ENCODE results near the gene PRPH. TPM values are rescaled to one million over a fixed set of nuclear protein-coding genes. Genes with fewer than 3 reads are reported as not detected.
A peak's percentile ranks its signal among the peaks of the same experiment; 100 is the strongest.

Gene PRPH
- total and polyA plus RNA-seq, 4 experiments from 2014 or later = 0.39 to 0.87 TPM; not detected in 2

DNA sequence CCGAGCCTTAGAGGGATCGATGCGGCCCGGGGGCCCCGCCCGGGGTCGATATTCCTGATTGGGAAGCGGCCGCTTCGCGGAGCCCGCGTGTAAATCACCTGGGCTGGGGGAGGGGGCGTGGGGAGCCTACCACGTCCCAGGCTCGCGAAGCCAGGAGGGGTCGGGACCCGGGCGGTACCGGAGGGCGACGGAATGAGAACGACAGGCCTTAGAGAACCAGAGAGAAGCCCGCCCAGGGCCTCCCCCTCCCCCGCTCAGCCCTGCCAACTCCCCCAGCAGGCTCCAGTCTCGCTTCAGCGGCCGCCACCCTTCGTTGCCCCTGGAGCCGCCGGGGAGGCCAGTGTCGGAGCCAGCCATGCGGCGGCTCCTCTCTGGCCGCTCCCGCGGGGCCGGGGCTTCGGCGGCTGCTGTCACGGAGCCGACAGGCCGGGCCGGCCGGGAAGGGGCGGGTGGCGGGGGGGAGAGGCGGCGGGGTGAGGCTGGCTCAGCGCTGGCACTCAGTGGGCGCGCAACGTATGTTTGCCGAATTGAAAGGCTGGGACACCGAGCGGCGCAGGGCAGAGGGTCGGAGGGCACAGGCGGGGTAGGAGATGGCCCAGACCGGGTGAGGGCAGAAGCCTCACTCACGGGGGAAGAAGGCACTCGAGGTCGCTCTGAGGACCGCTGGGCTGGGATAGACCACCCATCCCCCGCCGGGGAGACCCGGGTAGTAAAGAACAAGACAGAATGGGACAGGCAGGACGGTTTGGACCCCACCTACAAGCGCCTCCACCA is 50.3 kb downstream of the PRPH start:
- H3K36me3 Mint-ChIP-seq = no peaks in the 10 kb centered on the region
- H3K27me3 Mint-ChIP-seq = peaks cover 23 to 44% of the 10 kb centered on the region in 2 donors
- H3K4me1 Mint-ChIP-seq = peaks cover 16 to 51% (median 37%) of the 10 kb centered on the region in 4 donors
- peak overlapping the region; percentile 39 to 79 (median 63) for H3K4me3 Mint-ChIP-seq
- Histone ChIP-seq H3K36me3 (ENCODE audit: insufficient read depth, low read length) (no peaks in the 10 kb centered on the region), H3K27me3 (ENCODE audit: insufficient read depth, low read length) (peaks cover 53% of the 10 kb centered on the region), H3K27ac (ENCODE audit: low read depth, low read length) (no peak overlapping the region), H3K4me3 (ENCODE audit: low read length in 2 of 2) (peak overlapping the region in 1 of 2 donors; percentile 57), H3K4me1 (ENCODE audit: insufficient read depth, low read length) (peaks cover 51% of the 10 kb centered on the region), H3K9me3 (ENCODE audit: control insufficient read depth in 1 of 2, low read length in 2 of 2) (no peaks in the 10 kb centered on the region)
- ChIA-PET POLR2A (ENCODE audit: partially characterized antibody) (interaction anchor here (1.4 kb wide), 1 partner anchor 23 kb away, joined by 3 read pairs; the partner anchor contains the start of gene TROAP), CTCF (ENCODE audit: partially characterized antibody) (interaction anchor here (0.8 to 17.9 kb wide), 4 partner anchors 13 to 167 kb away, joined by 3 to 538 read pairs (median 60); no protein-coding TSS in a partner anchor)
- peak overlapping the region in 1 of 7 donors; percentile 40 for H3K27ac Mint-ChIP-seq
- intact Hi-C loops (cut with micrococcal nuclease) = no loop called here
- H3K9me3 Mint-ChIP-seq = no peaks in the 10 kb centered on the region
- DNase-seq = no peak

DNA sequence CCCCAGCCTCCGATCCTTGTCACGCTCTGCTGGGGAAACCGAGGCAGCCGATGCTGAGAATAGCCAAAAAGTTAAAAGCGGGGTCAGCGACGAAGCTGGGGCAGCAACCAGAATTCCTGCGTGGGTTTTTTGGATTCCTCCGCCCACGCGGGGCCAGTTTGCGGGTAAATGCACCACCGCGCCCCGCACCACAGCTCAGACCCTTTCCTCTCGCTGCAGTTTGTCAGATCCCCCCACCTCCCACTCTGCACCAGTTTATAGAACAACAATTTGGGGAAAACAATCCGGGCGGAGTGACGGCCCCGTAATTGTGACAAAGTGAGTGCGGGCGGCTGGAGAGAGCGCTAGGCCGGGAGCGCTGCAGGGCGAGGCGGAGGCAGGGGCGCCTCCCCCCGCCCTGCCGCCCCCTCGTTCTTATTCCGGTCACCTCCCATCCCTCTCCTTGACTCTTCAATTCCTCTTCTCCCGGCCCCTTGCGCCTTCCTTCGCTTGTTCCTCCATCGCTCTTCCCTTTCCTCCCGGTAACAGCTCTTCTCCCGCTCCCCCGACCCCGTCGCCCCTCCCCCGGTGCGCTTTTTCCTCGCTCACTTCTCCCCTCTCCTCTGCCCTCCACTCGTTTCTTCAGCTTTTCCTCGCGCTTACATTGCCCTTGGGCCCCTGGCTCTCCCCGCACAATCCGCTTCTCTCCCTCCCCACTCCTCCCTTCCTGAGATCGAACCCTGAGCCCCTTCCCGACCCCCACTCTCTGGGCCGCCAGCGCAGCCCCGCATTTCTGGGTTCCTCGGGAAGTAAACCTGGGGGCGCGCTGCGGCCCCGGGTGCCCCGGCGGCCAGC is 51.1 kb downstream of the PRPH start:
- H3K36me3 Mint-ChIP-seq = no peaks in the 10 kb centered on the region
- Histone ChIP-seq H3K4me3 (ENCODE audit: low read length in 2 of 2) (peak overlapping the region in 1 of 2 donors; percentile 57), H3K4me1 (ENCODE audit: insufficient read depth, low read length) (peaks cover 51% of the 10 kb centered on the region), H3K27me3 (ENCODE audit: insufficient read depth, low read length) (peaks cover 57% of the 10 kb centered on the region), H3K27ac (ENCODE audit: low read depth, low read length) (no peak overlapping the region), H3K36me3 (ENCODE audit: insufficient read depth, low read length) (no peaks in the 10 kb centered on the region), H3K9me3 (ENCODE audit: control insufficient read depth in 1 of 2, low read length in 2 of 2) (no peaks in the 10 kb centered on the region)
- H3K27me3 Mint-ChIP-seq = peaks cover 22 to 42% of the 10 kb centered on the region in 2 donors
- no peaks in the 10 kb centered on the region for H3K9me3 Mint-ChIP-seq
- CTCF ChIA-PET (ENCODE audit: partially characterized antibody) = interaction anchor here (0.6 to 17.9 kb wide), 10 partner anchors 9 to 166 kb away, joined by 3 to 538 read pairs (median 15); partner anchors contain the start of genes C1QL4 and PRPH
- intact Hi-C loops (cut with micrococcal nuclease) = no loop called here
- POLR2A ChIA-PET (ENCODE audit: partially characterized antibody) = interaction anchor here (0.9 to 2.5 kb wide), 4 partner anchors 9 to 165 kb away, joined by 3 to 15 read pairs (median 3); partner anchors contain the start of genes SPATS2 and TROAP
- H3K4me3 Mint-ChIP-seq = peak overlapping the region; percentile 39 to 92 (median 74)
- peaks cover 16 to 47% (median 34%) of the 10 kb centered on the region in 4 donors for H3K4me1 Mint-ChIP-seq
- H3K27ac Mint-ChIP-seq = peak overlapping the region in 1 of 7 donors; percentile 78
- no peak for DNase-seq

DNA sequence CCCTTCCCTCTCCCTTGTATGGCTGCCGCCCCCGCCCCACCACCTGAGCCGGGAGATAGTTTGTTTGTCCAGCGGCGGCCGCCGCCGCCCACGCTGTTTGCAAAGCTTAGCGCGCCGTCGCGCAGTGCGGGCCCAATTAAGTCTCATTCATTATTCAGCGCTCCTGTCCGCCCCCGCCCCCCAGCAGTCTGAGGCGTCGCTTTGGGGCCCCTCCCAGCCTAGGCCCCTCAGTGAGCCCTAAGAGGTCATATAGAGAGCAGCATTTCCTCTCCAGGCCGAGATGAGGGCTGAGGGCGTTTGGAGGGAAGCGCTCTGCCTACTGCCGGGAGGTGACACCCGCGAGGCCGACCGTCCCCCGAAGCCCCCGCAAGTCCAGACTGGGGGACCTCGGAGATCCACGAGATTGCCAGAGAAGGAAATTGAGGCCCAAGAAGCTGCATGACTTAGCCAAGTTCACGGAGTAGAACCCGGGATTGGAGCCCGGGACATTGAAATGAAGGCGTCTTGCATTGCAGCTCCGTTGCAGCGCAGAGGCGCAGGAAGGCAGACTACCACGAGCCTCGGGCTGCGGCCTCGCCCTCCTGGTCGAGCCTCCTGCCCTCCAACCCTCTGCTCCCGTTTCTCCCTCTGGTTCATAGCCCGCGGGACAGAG is 51.8 kb downstream of the PRPH start, which contains the start of gene DNAJC22:
Gene DNAJC22 (plus strand): TSS at position 230 of the 652 bp plus-strand sequence. CDS start 1,985 bp downstream, outside the sequence.
- Mint-ChIP-seq H3K4me1 (peaks cover 16 to 46% (median 34%) of the 10 kb centered on the region in 4 donors), H3K27me3 (peaks cover 24 to 45% of the 10 kb centered on the region in 2 donors), H3K4me3 (peak within 1 kb of the TSS; percentile 81 to 92 (median 87)), H3K9me3 (no peaks in the 10 kb centered on the region), H3K27ac (peak within 1 kb of the TSS in 4 of 7 donors; percentile 65 to 82 (median 78)), H3K36me3 (no peaks in the 10 kb centered on the region)
- no peak within 1 kb of the TSS for H3K27ac ChIP-seq (ENCODE audit: low read depth, low read length)
- ChIA-PET CTCF (ENCODE audit: partially characterized antibody) (interaction anchor here (0.6 to 17.9 kb wide), 20 partner anchors 8 to 286 kb away, joined by 3 to 538 read pairs (median 7); partner anchors contain the start of genes C1QL4, PRPH, SPATS2 and TROAP), POLR2A (ENCODE audit: partially characterized antibody) (interaction anchor here (0.8 to 2.5 kb wide), 6 partner anchors 9 to 164 kb away, joined by 3 to 15 read pairs (median 3); partner anchors contain the start of genes SPATS2 and TROAP)
- H3K36me3 ChIP-seq (ENCODE audit: insufficient read depth, low read length) = no peaks in the 10 kb centered on the region
- DNase-seq = peak in 2 of 5 donors; percentile 30 to 50
- intact Hi-C loops (cut with micrococcal nuclease) = loop anchor here (1.0 kb wide), 1 partner anchor 58 kb away; no protein-coding TSS in a partner anchor
- H3K4me1 ChIP-seq (ENCODE audit: insufficient read depth, low read length) = peaks cover 51% of the 10 kb centered on the region
- H3K4me3 ChIP-seq (ENCODE audit: low read length in 2 of 2) = peak within 1 kb of the TSS; percentile 38 to 57
- no peaks in the 10 kb centered on the region for H3K9me3 ChIP-seq (ENCODE audit: control insufficient read depth in 1 of 2, low read length in 2 of 2)
- H3K27me3 ChIP-seq (ENCODE audit: insufficient read depth, low read length) = peaks cover 61% of the 10 kb centered on the region

DNA sequence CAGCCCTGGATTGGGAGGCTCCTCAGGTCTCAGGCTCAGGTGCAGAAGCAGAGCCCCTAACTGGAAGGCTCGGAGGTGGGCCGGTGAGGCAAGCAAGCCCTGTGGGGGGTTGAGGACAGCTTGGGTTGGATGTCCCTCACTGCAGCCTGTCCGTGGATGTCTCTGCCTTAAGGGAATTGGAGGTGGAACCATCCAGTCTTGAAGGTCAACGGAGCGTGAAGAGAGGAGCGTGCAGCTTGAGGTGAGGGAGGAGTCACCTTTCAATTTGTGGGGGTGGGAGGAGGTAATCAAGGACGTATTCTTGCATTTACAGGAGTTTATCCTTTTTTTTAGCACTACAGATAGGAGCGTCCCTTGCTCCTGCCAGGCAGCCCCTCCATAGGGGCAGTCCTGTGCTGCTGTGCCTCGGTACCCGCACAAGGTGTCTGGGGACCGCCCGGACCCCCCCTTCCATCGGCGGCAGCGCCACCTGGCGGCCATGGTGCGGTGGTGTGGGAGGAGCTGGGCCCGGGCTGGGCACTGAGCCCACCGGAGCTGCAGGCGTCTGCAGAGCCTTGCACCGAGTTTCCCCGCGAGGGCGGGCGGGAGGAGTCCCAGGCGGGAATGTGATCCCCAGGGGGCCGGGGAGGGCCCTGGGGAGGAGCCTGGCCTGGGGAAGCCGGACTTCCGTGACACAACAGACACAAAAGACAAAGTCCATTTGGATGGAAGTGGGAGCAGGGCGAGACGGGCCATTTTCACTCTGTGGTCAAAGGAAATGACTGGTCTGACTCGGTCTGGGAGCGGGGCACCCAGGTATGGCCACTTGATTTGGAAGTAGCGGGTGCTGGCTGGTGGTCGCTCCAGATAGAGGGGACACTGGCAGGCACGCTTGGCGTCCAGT is 52.6 kb downstream of the PRPH start:
- intact Hi-C loops (cut with micrococcal nuclease) = loop anchor here (1.0 kb wide), 1 partner anchor 59 kb away; no protein-coding TSS in a partner anchor
- Mint-ChIP-seq H3K4me3 (peak overlapping the region; percentile 81 to 92 (median 87)), H3K4me1 (peaks cover 15 to 44% (median 32%) of the 10 kb centered on the region in 4 donors), H3K27ac (peak overlapping the region in 2 of 7 donors; percentile 65 to 78), H3K27me3 (peaks cover 25 to 46% of the 10 kb centered on the region in 2 donors), H3K36me3 (no peaks in the 10 kb centered on the region), H3K9me3 (no peaks in the 10 kb centered on the region)
- no peaks in the 10 kb centered on the region for H3K9me3 ChIP-seq (ENCODE audit: control insufficient read depth in 1 of 2, low read length in 2 of 2)
- peak overlapping the region; percentile 38 to 57 for H3K4me3 ChIP-seq (ENCODE audit: low read length in 2 of 2)
- POLR2A ChIA-PET (ENCODE audit: partially characterized antibody) = interaction anchor here (0.8 to 2.5 kb wide), 6 partner anchors 10 to 164 kb away, joined by 3 to 15 read pairs (median 3); partner anchors contain the start of genes C1QL4, SPATS2 and TROAP
- H3K4me1 ChIP-seq (ENCODE audit: insufficient read depth, low read length) = peaks cover 44% of the 10 kb centered on the region
- peak; percentile 70 to 81 (median 75) for DNase-seq
- CTCF ChIA-PET (ENCODE audit: partially characterized antibody) = interaction anchor here (0.6 to 17.9 kb wide), 24 partner anchors 10 to 504 kb away, joined by 3 to 538 read pairs (median 5); partner anchors contain the start of genes C1QL4, PRPH, SPATS2 and TROAP
- peaks cover 56% of the 10 kb centered on the region for H3K27me3 ChIP-seq (ENCODE audit: insufficient read depth, low read length)
- H3K27ac ChIP-seq (ENCODE audit: low read depth, low read length) = no peak overlapping the region
- no peaks in the 10 kb centered on the region for H3K36me3 ChIP-seq (ENCODE audit: insufficient read depth, low read length)

Other genes starting within 250 kb of the PRPH start
- 100 to 1,000 TPM; 133 to 159 TPM for gene KMT2D, start 234.4 kb upstream of the PRPH start, total RNA-seq
- gene KMT2D, start 234.4 kb upstream of the PRPH start, polyA plus RNA-seq = 10 to 100 TPM in 1 of 2 donors, under 1 TPM in 1; 0.16 to 26.7 TPM
- gene RHEBL1, start 225.2 kb upstream of the PRPH start, total RNA-seq = 1 to 10 TPM; 2.7 to 2.9 TPM
- gene RHEBL1, start 225.2 kb upstream of the PRPH start, polyA plus RNA-seq = 10 to 100 TPM in 1 of 2 donors, 1 to 10 TPM in 1; 9.2 to 10.5 TPM
- under 1 TPM; 0.35 to 0.44 TPM for gene DHH, start 200.3 kb upstream of the PRPH start, total RNA-seq
- not detected for gene DHH, start 200.3 kb upstream of the PRPH start, polyA plus RNA-seq
- 100 to 1,000 TPM; 222 to 226 TPM for gene LMBR1L, start 184.3 kb upstream of the PRPH start, total RNA-seq
- 10 to 100 TPM; 35.9 to 46.5 TPM for gene LMBR1L, start 184.3 kb upstream of the PRPH start, polyA plus RNA-seq
- gene TUBA1B, start 163.8 kb upstream of the PRPH start, total RNA-seq = 100 to 1,000 TPM; 332 to 361 TPM
- gene TUBA1B, start 163.8 kb upstream of the PRPH start, polyA plus RNA-seq = 100 to 1,000 TPM; 411 to 573 TPM
- 100 to 1,000 TPM in 1 of 2 experiments, 10 to 100 TPM in 1; 97.5 to 102 TPM for gene TUBA1A, start 106.1 kb upstream of the PRPH start, total RNA-seq
- gene TUBA1A, start 106.1 kb upstream of the PRPH start, polyA plus RNA-seq = 100 to 1,000 TPM; 164 to 315 TPM
- gene TUBA1C, start 30.1 kb upstream of the PRPH start, total RNA-seq = 10 to 100 TPM; 50.6 to 51.2 TPM
- 10 to 100 TPM; 55.6 to 58.0 TPM for gene TUBA1C, start 30.1 kb upstream of the PRPH start, polyA plus RNA-seq
- gene TROAP, start 28.1 kb downstream of the PRPH start, total RNA-seq = under 1 TPM; 0.26 to 0.80 TPM
- gene TROAP, start 28.1 kb downstream of the PRPH start, polyA plus RNA-seq = under 1 TPM in 1 of 2 donors, not detected in 1; 0.63 TPM
- gene C1QL4, start 42.0 kb downstream of the PRPH start, total RNA-seq = not detected
- gene C1QL4, start 42.0 kb downstream of the PRPH start, polyA plus RNA-seq = not detected
- not detected for gene DNAJC22, start 51.7 kb downstream of the PRPH start, total RNA-seq
- gene DNAJC22, start 51.7 kb downstream of the PRPH start, polyA plus RNA-seq = not detected
- gene SPATS2, start 72.3 kb downstream of the PRPH start, total RNA-seq = 1 to 10 TPM; 4.9 to 7.8 TPM
- 1 to 10 TPM; 4.3 to 5.2 TPM for gene SPATS2, start 72.3 kb downstream of the PRPH start, polyA plus RNA-seq
- 1 to 10 TPM; 1.3 to 2.4 TPM for gene KCNH3, start 243.9 kb downstream of the PRPH start, total RNA-seq
- 1 to 10 TPM in 1 of 2 donors, under 1 TPM in 1; 0.97 to 1.5 TPM for gene KCNH3, start 243.9 kb downstream of the PRPH start, polyA plus RNA-seq

Measured in CD4-positive, alpha-beta memory T cell (primary cell).